ENCODE data around the gene ITCH.

ITCH gene

GRCh38 chr20:34459209-34459897 is 96.3 kb downstream of the ITCH start:
- Histone ChIP-seq H3K9me3 (ENCODE audit: insufficient read depth, low read length, severe bottlenecking) (no peaks in the 10 kb centered on the region), H3K27me3 (ENCODE audit: insufficient read depth, low read length, poor library complexity) (no peaks in the 10 kb centered on the region), H3K4me3 (ENCODE audit: low read depth in 1 of 2, low read length in 2 of 2) (no peak overlapping the region), H3K79me2 (ENCODE audit: insufficient read depth, low read length) (0 out of 2 replicates have a peak, but pooled peaks cover under 1% of the 10 kb centered on the region), H3K36me3 (ENCODE audit: insufficient read depth, low read length) (peaks cover 82% of the 10 kb centered on the region), H3K4me2 (ENCODE audit: insufficient read depth, low read length) (no peak overlapping the region), H3K27ac (ENCODE audit: low read length) (no peak overlapping the region), H3K4me1 (ENCODE audit: insufficient read depth, low read length) (no peaks in the 10 kb centered on the region), H4K20me1 (ENCODE audit: insufficient read depth, low read length) (no peaks in the 10 kb centered on the region), H2AFZ (ENCODE audit: low read depth, low read length) (no peak overlapping the region), H3K9ac (ENCODE audit: low read depth, low read length) (no peak overlapping the region)
- TF ChIP-seq EZH2 (IDR thresholded peaks at IDR 0.05; ENCODE audit: borderline replicate concordance, low read depth, low read length, severe bottlenecking) (no peak), CTCF (IDR thresholded peaks at IDR 0.05; ENCODE audit: borderline replicate concordance, extremely low read depth, low read length, poor library complexity, severe bottlenecking) (no peak)
- DNase-seq (no peak), ATAC-seq (ENCODE audit: insufficient read depth, low read depth) (no peak)

GRCh38 chr20:34461779-34462087 is 98.7 kb downstream of the ITCH start:
- Histone ChIP-seq H3K9ac (ENCODE audit: low read depth, low read length) (no peak overlapping the region), H3K36me3 (ENCODE audit: insufficient read depth, low read length) (peaks cover 85% of the 10 kb centered on the region), H3K4me2 (ENCODE audit: insufficient read depth, low read length) (no peak overlapping the region), H3K9me3 (ENCODE audit: insufficient read depth, low read length, severe bottlenecking) (no peaks in the 10 kb centered on the region), H3K4me3 (ENCODE audit: low read depth in 1 of 2, low read length in 2 of 2) (no peak overlapping the region), H2AFZ (ENCODE audit: low read depth, low read length) (no peak overlapping the region), H3K27ac (ENCODE audit: low read length) (no peak overlapping the region), H3K4me1 (ENCODE audit: insufficient read depth, low read length) (no peaks in the 10 kb centered on the region), H3K27me3 (ENCODE audit: insufficient read depth, low read length, poor library complexity) (no peaks in the 10 kb centered on the region), H4K20me1 (ENCODE audit: insufficient read depth, low read length) (no peaks in the 10 kb centered on the region), H3K79me2 (ENCODE audit: insufficient read depth, low read length) (peaks cover 11% of the 10 kb centered on the region; the same call in 1 of the 2 replicates)
- ATAC-seq (ENCODE audit: insufficient read depth, low read depth) (no peak), DNase-seq (no peak)
- no peak for TF ChIP-seq EZH2 (IDR thresholded peaks at IDR 0.05; ENCODE audit: borderline replicate concordance, low read depth, low read length, severe bottlenecking)
- TF ChIP-seq CTCF (IDR thresholded peaks at IDR 0.05; ENCODE audit: borderline replicate concordance, extremely low read depth, low read length, poor library complexity, severe bottlenecking), result no peak

GRCh38 chr20:34468951-34469350 is 105.9 kb downstream of the ITCH start:
- H3K36me3 ChIP-seq (ENCODE audit: insufficient read depth, low read length), result peaks cover 81% of the 10 kb centered on the region
- H2AFZ ChIP-seq (ENCODE audit: low read depth, low read length), result no peak overlapping the region
- H3K27me3 ChIP-seq (ENCODE audit: insufficient read depth, low read length, poor library complexity), result no peaks in the 10 kb centered on the region
- H3K4me2 ChIP-seq (ENCODE audit: insufficient read depth, low read length), result no peak overlapping the region
- no peak for TF ChIP-seq CTCF (IDR thresholded peaks at IDR 0.05; ENCODE audit: borderline replicate concordance, extremely low read depth, low read length, poor library complexity, severe bottlenecking)
- H3K4me1 ChIP-seq (ENCODE audit: insufficient read depth, low read length), result no peaks in the 10 kb centered on the region
- no peak overlapping the region for H3K27ac ChIP-seq (ENCODE audit: low read length)
- H3K79me2 ChIP-seq (ENCODE audit: insufficient read depth, low read length), result peaks cover 11% of the 10 kb centered on the region; the same call in 1 of the 2 replicates
- ATAC-seq (ENCODE audit: insufficient read depth, low read depth) (no peak), DNase-seq (no peak)
- H3K4me3 ChIP-seq (ENCODE audit: low read depth in 1 of 2, low read length in 2 of 2), result no peak overlapping the region
- H4K20me1 ChIP-seq (ENCODE audit: insufficient read depth, low read length), result no peaks in the 10 kb centered on the region
- no peaks in the 10 kb centered on the region for H3K9me3 ChIP-seq (ENCODE audit: insufficient read depth, low read length, severe bottlenecking)
- H3K9ac ChIP-seq (ENCODE audit: low read depth, low read length), result no peak overlapping the region
